ENCODE results near the gene OOSP4A.

The OOSP4A gene

GRCh38 chr11:59963733-59964132, at the start of gene OOSP4A:
OOSP4A (plus strand) TSS chr11:59964033; CDS start chr11:59964033, 0 bp downstream.
- DNase-seq (ENCODE audit: low read depth), result no peak
- H3K4me3 ChIP-seq (ENCODE audit: low read depth, low read length), result no peak within 1 kb of the TSS
- TF ChIP-seq CTCF (IDR thresholded peaks at IDR 0.05; ENCODE audit: low read depth, low read length, missing control alignments), result no peak

- H3K4me3 ChIP-seq (ENCODE audit: low read depth, low read length), result no peak overlapping the region
- no peak for TF ChIP-seq CTCF (IDR thresholded peaks at IDR 0.05; ENCODE audit: low read depth, low read length, missing control alignments)
- no peak for DNase-seq (ENCODE audit: low read depth)
These were observed 45.4 kb upstream of the OOSP4A start for GRCh38 chr11:59918480-59918879.

GRCh38 chr11:59918987-59919589, 44.7 kb upstream of the OOSP4A start:
- TF ChIP-seq CTCF (IDR thresholded peaks at IDR 0.05; ENCODE audit: low read depth, low read length, missing control alignments), result peak; percentile 41
- H3K4me3 ChIP-seq (ENCODE audit: low read depth, low read length), result no peak overlapping the region
- no peak for DNase-seq (ENCODE audit: low read depth)

GRCh38 chr11:59923813-59924212, 40.0 kb upstream of the OOSP4A start:
- H3K4me3 ChIP-seq (ENCODE audit: low read depth, low read length), result no peak overlapping the region
- TF ChIP-seq CTCF (IDR thresholded peaks at IDR 0.05; ENCODE audit: low read depth, low read length, missing control alignments), result no peak
- no peak for DNase-seq (ENCODE audit: low read depth)

GRCh38 chr11:59931688-59932087, 32.1 kb upstream of the OOSP4A start:
- TF ChIP-seq CTCF (IDR thresholded peaks at IDR 0.05; ENCODE audit: low read depth, low read length, missing control alignments), result no peak
- no peak overlapping the region for H3K4me3 ChIP-seq (ENCODE audit: low read depth, low read length)
- DNase-seq (ENCODE audit: low read depth), result no peak

GRCh38 chr11:59938132-59938531, 25.7 kb upstream of the OOSP4A start, which contains the start of gene OOSP1:
OOSP1 (plus strand) TSS chr11:59938432; CDS start chr11:59938455, 23 bp downstream.
- TF ChIP-seq CTCF (IDR thresholded peaks at IDR 0.05; ENCODE audit: low read depth, low read length, missing control alignments), result no peak
- H3K4me3 ChIP-seq (ENCODE audit: low read depth, low read length), result no peak within 1 kb of the TSS
- no peak for DNase-seq (ENCODE audit: low read depth)

- TF ChIP-seq CTCF (IDR thresholded peaks at IDR 0.05; ENCODE audit: low read depth, low read length, missing control alignments), result no peak
- DNase-seq (ENCODE audit: low read depth), result no peak
- H3K4me3 ChIP-seq (ENCODE audit: low read depth, low read length), result no peak overlapping the region
These were observed 25.1 kb upstream of the OOSP4A start for GRCh38 chr11:59938718-59939117.
